A673 (cell line): ENCODE results near the gene S100A3.

ENCODE experiments used
- CTCF ChIP-seq: fragments of 300-800, 200-600 bp; sonication (generic); conservative IDR thresholded peaks from 2 replicates; pipeline ENCODE4 v1.5.1; 2017; ENCODE audit warnings: low read depth, mild to moderate bottlenecking, antibody characterized with exemption, low read length, moderate library complexity, mixed read lengths
- EZH2 ChIP-seq: fragments of 200-600 bp; sonication (generic); IDR thresholded peaks from 2 replicates; pipeline ENCODE4 v1.6.1; 2017; ENCODE audit warnings: borderline replicate concordance, low read depth, mild to moderate bottlenecking, mixed read lengths, antibody characterized with exemption, low read length; ENCODE audit not compliant: poor library complexity, severe bottlenecking

GRCh38 chr1:153588482-153588881 is 39.4 kb upstream of the S100A3 start:
- no peak for TF ChIP-seq EZH2
- TF ChIP-seq CTCF = no peak
